ENCODE data around the gene MFSD12.
"Not testable (repeated sequence)": the region's sequence is repeated elsewhere in the genome, so short reads cannot be mapped to it uniquely, and the experiment has no call there.

Gene MFSD12

DNA sequence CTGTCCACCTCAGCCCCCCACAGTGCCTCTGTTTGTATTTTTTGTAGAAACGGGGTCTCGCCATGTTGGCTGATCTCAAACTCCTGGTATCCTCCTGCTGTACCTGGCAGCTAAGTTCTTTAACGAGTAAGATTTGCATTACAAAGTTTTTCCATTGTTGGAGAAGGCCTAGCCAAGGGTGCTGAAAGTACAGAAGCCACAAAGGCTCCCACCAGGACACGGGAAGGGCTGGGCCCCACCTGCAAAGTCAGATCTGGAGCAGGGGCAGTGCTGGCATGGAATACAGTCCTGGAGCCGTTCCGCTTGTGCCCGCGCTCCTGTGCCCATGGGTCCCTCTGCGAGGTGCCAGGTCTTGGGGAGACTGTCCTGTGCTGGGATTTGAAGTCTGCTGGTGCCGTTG, 39.1 kb downstream of the MFSD12 start:
- TF ChIP-seq JUND (IDR thresholded peaks at IDR 0.05; ENCODE audit: low read depth): no peak
- no peak for DNase-seq (ENCODE audit: low read depth in 1 of 2, low spot score in 1 of 2)
- in situ Hi-C loops (cut with HindIII; ENCODE audit: low pct_unique_long_range_greater_than_20kb, low sequenced_read_pairs): no loop called here

DNA sequence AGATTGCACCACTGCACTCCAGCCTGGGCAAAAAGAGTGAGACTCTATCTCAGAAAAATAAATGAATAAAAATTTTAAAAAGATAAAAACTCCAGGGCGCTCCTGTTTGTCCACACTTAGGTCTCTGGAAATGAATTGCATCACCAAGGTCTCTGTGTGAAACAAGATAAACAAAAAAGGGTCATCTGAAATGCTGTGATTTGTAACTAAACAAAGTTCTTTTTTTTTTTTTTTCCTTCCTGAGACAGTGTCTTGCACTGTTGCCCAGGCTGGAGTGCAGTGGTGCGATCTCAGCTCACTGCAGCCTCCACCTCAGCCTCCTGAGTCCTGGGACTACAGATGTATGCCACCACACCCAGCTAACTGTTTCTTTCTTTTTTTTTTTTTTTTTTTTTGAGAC, 39.7 kb downstream of the MFSD12 start:
- no peak for DNase-seq (ENCODE audit: low read depth in 1 of 2, low spot score in 1 of 2)
- no peak for TF ChIP-seq JUND (IDR thresholded peaks at IDR 0.05; ENCODE audit: low read depth)
- in situ Hi-C loops (cut with HindIII; ENCODE audit: low pct_unique_long_range_greater_than_20kb, low sequenced_read_pairs): no loop called here

DNA sequence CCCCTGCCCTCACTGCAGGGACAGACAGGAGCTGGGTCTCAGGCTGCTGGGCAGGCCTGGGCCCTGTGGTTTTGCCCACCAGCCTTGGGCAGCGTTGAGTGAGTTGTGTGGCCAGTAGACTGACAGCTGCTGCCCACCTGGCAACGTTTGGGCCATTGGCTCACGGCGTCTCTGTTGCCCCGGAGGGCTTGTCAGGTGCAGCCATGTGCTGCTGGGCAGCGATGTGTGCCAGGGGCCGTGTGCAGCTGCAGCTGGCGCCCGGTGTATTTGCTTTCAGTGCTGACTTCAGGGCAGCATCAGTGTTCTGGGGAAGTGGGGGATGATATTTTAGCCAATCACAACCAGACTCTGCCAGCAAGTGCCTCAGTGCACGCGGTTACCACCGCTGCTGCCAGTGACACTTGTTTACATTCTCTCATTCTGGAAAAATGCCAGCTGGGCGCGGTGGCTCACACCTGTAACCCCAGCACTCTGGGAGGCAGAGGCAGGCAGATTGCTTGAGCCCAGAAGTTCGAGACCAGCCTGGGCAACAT, 40.6 kb downstream of the MFSD12 start:
- no peak for TF ChIP-seq JUND (IDR thresholded peaks at IDR 0.05; ENCODE audit: low read depth)
- in situ Hi-C loops (cut with HindIII; ENCODE audit: low pct_unique_long_range_greater_than_20kb, low sequenced_read_pairs): no loop called here
- DNase-seq (ENCODE audit: low read depth in 1 of 2, low spot score in 1 of 2): peak; percentile 64 to 78

DNA sequence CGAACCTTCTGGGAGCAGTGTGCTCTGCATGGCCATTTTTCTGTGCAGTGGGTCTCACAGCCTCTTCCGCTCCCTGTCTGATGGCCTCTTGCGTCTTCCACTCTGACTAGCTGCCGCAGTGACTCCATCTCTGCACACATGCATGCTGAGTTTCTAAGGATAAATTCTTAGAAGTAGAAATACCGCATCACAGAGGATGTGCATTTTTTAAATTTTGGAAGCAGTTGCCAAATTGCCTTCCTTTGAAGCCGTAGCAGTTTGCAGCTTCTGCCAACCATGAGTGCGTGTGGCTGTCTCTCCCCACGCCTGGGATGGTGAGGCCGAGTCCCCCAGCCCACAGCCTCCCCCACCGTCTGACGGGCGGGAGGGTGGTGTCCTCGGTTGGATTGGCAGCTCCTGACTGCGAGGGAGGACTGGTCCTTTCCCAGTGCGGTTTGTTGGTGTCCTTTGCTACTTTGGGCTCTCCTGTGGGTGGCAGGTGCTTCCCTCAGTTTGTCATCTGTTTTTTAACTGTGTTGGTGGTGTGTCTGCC, 41.4 kb downstream of the MFSD12 start:
- in situ Hi-C loops (cut with HindIII; ENCODE audit: low pct_unique_long_range_greater_than_20kb, low sequenced_read_pairs): no loop called here
- DNase-seq (ENCODE audit: low read depth in 1 of 2, low spot score in 1 of 2): no peak
- no peak for TF ChIP-seq JUND (IDR thresholded peaks at IDR 0.05; ENCODE audit: low read depth)

DNA sequence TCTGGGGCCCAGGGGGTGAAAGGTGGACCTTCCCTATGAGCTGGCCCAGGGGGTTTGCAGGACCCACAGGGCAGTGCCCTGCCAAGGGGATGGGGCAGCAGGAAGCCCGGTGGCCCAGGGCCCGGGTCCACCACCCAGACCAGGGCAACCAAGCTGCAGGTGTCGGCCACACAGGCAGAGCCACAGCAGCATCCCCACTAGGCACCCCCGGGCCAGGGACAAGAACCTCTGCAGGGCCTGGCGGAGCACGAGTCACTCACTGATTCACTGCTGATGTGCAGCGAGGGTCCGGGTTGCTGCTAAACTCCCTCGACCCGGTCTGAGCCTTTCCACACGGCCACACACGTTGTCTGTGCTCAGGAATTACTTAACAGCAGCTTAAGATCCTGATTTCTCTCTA, 42.5 kb downstream of the MFSD12 start:
- no peak for DNase-seq (ENCODE audit: low read depth in 1 of 2, low spot score in 1 of 2)
- TF ChIP-seq JUND (IDR thresholded peaks at IDR 0.05; ENCODE audit: low read depth): no peak
- in situ Hi-C loops (cut with HindIII; ENCODE audit: low pct_unique_long_range_greater_than_20kb, low sequenced_read_pairs): no loop called here

DNA sequence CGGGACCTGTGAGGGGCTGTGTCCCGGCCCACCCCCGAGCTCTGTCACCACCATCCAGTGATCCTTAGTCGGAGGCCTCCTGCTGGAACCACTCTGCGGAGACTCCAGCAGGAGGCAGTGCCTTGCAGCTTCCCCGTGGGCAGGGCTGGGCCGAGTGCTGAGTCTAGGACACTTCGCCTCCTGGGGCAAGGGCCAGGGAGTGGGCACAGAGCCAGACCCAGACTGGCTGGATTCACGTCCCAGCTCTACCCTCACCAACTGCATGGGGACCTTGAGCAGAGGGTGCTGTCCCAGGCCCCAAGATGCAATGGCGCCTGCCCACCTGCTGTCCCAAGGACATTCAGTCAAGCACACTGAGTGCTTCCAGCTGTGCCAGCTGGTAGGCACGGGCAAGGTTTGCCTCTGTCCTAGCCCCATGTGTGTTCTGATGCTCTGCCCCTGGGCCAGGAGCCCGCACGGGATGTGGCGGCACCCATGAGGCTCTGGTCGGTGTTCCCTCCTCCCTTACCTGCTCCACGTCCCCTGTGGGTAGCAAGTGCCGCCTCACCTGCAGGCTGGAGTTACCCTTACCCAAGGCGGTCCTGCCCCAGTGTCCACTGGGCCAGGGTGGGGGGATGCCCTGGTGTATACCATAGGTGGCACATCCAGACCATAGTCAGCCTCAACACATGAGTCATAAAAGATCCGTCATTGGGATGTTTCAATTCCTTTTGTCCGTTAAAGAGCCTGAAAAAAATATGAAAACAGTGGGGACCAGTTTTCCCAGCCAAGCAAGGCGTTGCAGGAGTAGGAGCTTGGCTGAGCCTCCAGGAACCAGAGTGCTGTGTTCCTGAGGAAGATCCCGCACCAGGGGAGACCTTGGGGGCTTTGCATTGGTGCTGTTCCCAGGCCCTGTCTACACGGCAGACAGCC, 43.9 kb downstream of the MFSD12 start:
- in situ Hi-C loops (cut with HindIII; ENCODE audit: low pct_unique_long_range_greater_than_20kb, low sequenced_read_pairs): no loop called here
- no peak for TF ChIP-seq JUND (IDR thresholded peaks at IDR 0.05; ENCODE audit: low read depth)
- DNase-seq (ENCODE audit: low read depth in 1 of 2, low spot score in 1 of 2): no peak

DNA sequence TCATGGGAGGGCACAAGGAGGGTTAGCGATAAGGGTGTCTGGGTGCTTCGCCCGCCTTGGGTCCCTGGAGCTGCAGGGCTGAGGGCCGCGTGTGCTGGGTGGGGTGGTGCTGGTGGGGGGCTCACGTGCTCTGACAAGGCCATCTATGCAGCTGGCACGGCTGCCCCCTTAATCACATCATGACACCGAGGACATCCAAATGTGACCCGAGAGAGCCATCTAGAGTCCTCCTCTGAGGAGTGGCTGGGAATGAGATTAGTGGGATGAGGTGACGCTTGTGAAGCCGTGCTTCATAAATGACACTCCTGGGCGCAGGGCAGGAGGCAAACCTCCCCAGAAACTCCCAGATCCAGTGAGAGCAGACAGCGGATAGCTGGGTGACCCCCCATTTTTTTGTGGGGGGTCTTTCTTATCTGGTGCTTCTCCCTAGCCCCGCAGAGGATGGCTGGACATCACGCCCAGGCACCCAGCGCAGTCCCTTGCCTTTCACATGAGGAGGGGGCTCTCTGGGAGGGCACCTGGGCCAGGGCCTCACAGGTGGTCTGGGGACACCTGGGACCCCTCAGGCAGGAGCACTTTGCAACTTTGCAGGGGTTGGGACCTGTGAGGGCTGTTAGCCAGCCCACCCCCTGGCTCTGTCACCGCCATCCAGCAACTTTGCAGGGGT, 44.7 kb downstream of the MFSD12 start:
- in situ Hi-C loops (cut with HindIII; ENCODE audit: low pct_unique_long_range_greater_than_20kb, low sequenced_read_pairs): no loop called here
- DNase-seq (ENCODE audit: low read depth in 1 of 2, low spot score in 1 of 2): no peak
- TF ChIP-seq JUND (IDR thresholded peaks at IDR 0.05; ENCODE audit: low read depth): no peak

DNA sequence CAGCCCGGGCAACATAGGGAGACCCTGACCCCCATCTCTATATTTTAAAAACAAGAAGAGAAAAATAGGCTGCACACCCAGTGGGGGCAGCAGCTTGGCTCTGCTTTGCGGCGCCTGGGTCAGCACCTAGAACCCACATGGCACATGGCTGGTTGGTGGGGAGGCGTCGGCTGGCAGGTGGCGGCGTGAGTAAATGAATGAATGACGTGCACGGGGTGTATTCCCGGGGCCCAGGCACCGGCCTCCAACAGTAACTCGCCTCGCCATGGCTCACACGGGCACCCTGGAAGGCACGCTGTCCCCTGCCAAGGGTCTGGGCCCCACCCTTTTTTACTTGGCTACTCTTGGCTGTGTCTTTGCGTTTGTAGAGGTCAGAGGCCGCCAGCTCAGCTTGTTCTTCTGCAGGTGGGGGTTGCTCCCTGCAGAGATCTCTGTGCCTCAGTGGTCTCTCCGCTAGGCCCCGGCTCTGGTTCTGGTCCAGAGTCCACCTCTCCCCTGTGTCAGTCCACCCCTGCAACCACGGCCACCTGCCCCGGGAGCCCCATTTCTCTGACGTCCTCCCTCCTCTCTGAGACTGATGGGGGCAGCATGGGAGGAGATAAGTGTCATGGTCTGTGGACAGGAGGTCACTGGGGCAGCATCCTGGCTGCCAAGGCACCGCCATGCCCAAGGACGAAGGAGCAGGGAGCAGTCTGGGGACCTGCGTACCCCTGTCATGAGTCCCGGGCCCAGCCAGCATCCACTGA, 45.7 kb downstream of the MFSD12 start:
- no peak for TF ChIP-seq JUND (IDR thresholded peaks at IDR 0.05; ENCODE audit: low read depth)
- in situ Hi-C loops (cut with HindIII; ENCODE audit: low pct_unique_long_range_greater_than_20kb, low sequenced_read_pairs): no loop called here
- DNase-seq (ENCODE audit: low read depth in 1 of 2, low spot score in 1 of 2): no peak

DNA sequence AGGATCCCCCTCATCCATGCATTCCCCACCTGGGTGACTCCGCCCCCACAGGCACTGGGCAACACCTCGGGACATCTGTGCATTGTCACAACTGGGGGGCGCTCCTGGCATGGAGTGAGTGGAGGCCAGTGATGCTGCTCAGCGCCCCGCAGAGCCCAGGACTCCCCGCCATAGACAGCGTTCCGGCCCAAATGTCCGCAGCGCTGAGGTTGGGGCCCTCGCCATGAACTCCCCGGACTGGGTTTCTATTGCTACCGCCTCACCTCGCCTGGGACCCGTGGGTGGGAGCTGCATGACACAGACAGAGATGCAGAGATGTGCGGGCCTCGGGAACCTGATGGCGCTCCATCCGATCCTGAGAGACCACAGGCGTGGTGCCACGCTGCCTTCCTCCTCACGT, 46.7 kb downstream of the MFSD12 start:
- no peak for TF ChIP-seq JUND (IDR thresholded peaks at IDR 0.05; ENCODE audit: low read depth)
- in situ Hi-C loops (cut with HindIII; ENCODE audit: low pct_unique_long_range_greater_than_20kb, low sequenced_read_pairs): no loop called here
- no peak for DNase-seq (ENCODE audit: low read depth in 1 of 2, low spot score in 1 of 2)

DNA sequence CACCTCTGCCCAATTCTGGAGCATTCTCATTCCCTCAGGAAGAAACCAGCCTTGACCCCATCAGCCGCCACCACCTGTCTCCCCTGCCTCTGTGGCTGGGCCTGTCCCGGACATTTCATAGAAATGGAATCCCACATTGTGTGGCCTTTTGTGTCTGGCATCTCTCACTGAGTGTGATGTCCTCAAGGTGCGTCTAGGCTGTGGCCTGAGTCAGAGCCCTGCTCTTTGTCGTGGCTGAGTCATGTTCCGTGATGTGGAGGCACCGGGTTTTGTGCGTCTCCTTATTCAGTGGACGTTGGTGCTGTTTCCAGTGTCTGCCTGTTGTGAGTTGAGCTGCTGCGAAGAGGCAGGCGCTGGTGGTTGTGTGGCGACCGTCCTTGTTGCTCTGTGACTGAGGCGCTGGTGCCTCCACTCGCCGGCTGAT, 47.8 kb downstream of the MFSD12 start:
- no peak for DNase-seq (ENCODE audit: low read depth in 1 of 2, low spot score in 1 of 2)
- in situ Hi-C loops (cut with HindIII; ENCODE audit: low pct_unique_long_range_greater_than_20kb, low sequenced_read_pairs): no loop called here

DNA sequence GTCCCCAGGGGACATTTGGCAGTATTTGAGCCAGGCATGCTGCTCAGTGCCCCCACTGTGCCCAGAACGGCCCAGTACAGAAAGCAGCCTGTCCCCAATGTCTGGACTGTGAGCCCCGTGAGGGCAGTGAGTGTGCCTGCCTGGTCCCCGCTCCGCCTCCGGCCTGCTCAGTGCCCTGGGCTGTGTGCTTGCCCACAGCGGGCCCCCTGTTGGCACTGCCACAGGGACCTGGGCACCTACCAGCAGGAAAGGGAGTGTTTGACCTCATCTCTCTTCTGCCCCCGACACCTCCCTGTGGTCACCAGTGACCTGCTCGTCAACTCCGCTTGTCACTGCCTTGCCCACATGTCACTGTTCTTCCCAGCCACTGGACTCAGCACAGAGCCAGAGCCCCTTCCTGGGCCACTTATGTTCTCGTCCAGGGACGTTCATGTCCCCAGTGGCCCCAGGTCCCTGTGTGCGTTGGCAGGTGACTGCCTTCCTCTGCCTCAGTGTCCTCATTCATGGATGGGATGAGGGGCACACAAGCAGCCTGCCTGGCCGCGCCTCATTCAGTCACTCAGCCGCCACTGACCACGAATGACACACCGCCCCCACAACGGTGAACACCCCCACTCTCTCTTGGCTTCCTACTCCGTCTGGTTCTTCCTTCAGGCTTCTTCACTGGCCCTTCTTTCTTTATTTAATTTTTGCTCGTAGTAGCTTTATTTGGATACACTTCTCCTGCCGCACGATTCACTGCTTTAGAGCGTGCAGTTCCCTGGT, 48.4 kb downstream of the MFSD12 start:
- in situ Hi-C loops (cut with HindIII; ENCODE audit: low pct_unique_long_range_greater_than_20kb, low sequenced_read_pairs): no loop called here
- TF ChIP-seq JUND (IDR thresholded peaks at IDR 0.05; ENCODE audit: low read depth): no peak
- DNase-seq (ENCODE audit: low read depth in 1 of 2, low spot score in 1 of 2): no peak

More for the DNA sequence above, 47.8 kb downstream of the MFSD12 start:
- no peak for TF ChIP-seq JUND (IDR thresholded peaks at IDR 0.05; ENCODE audit: low read depth)

DNA sequence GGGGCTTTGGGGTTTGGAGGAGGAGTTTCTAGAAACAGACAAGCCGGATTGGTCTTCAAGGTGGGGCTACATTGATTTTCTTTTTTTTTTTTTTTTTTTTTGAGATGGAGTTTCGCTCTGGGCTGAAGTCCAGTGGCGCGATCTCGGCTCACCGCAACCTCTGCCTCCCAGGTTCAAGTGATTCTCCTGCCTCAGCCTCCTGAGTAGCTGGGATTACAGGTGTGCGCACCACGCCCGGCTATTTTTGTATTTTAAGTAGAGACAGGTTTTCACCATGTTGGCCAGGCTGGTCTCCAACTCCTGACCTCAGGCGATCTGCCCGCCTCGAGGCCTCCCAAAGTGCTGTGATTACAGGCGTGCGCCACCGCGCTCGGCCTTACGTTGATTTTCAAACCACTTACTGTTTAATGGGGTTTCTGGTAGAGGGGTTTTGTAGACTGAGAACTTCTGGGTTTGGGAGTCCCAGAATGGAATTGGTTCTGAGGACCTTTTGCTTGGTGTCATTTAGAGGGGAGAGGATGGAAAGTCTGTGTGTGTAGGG, 49.2 kb downstream of the MFSD12 start:
- in situ Hi-C loops (cut with HindIII; ENCODE audit: low pct_unique_long_range_greater_than_20kb, low sequenced_read_pairs): not testable (repeated sequence)
- peak in 1 of 2 experiments; percentile 28 for DNase-seq (ENCODE audit: low read depth in 1 of 2, low spot score in 1 of 2)
